Medulla oblongata (tissue), 1 donor: ENCODE measurements around the gene UGT3A1.
"Not testable (repeated sequence)": the region's sequence is repeated elsewhere in the genome, so short reads cannot be mapped to it uniquely, and the experiment has no call there.

Source experiments
- DNase-seq: peaks from one replicate; pipeline ENCODE4 v3.0.0-alpha.2; 2015; ENCODE audit errors: extremely low spot score

The UGT3A1 gene

GRCh38 chr5:35990941-35991611 lies at the start of gene UGT3A1:
TSS of gene UGT3A1 (minus strand) at chr5:35991390. CDS start at chr5:35991240, 150 bp downstream.
- DNase-seq, result no peak

- no peak for DNase-seq
These were observed 44.5 kb upstream of the UGT3A1 start for GRCh38 chr5:36035696-36036095.

GRCh38 chr5:36034536-36035134 lies 43.4 kb upstream of the UGT3A1 start:
- DNase-seq, result not testable (repeated sequence)

GRCh38 chr5:36033486-36033885 lies 42.3 kb upstream of the UGT3A1 start:
- no peak for DNase-seq

GRCh38 chr5:36033047-36033446 lies 41.9 kb upstream of the UGT3A1 start:
- no peak for DNase-seq

- DNase-seq, result no peak
These were observed 40.0 kb upstream of the UGT3A1 start for GRCh38 chr5:36031223-36031622.

- peak; percentile 78 for DNase-seq
These were observed 38.7 kb upstream of the UGT3A1 start for GRCh38 chr5:36029914-36030313.

GRCh38 chr5:36028816-36029465 lies 37.8 kb upstream of the UGT3A1 start:
- DNase-seq, result no peak

- DNase-seq, result no peak
These were observed 36.5 kb upstream of the UGT3A1 start for GRCh38 chr5:36027711-36028110.

- DNase-seq, result no peak
These were observed 35.7 kb upstream of the UGT3A1 start for GRCh38 chr5:36026706-36027465.

GRCh38 chr5:36022246-36022645 lies 31.1 kb upstream of the UGT3A1 start:
- DNase-seq, result not testable (repeated sequence)

GRCh38 chr5:36019584-36019983 lies 28.4 kb upstream of the UGT3A1 start:
- not testable (repeated sequence) for DNase-seq

- DNase-seq, result no peak
These were observed 26.4 kb upstream of the UGT3A1 start for GRCh38 chr5:36017622-36018021.

GRCh38 chr5:36017004-36017403 lies 25.8 kb upstream of the UGT3A1 start:
- no peak for DNase-seq

GRCh38 chr5:36013182-36013581 lies 22.0 kb upstream of the UGT3A1 start:
- DNase-seq, result no peak

GRCh38 chr5:36009698-36010097 lies 18.5 kb upstream of the UGT3A1 start:
- DNase-seq, result no peak

GRCh38 chr5:36007366-36007765 lies 16.2 kb upstream of the UGT3A1 start:
- no peak for DNase-seq

GRCh38 chr5:36006163-36006562 lies 15.0 kb upstream of the UGT3A1 start:
- DNase-seq, result no peak

GRCh38 chr5:36001032-36001431 lies 9.8 kb upstream of the UGT3A1 start:
- no peak for DNase-seq

GRCh38 chr5:35999547-35999946 lies 8.4 kb upstream of the UGT3A1 start:
- no peak for DNase-seq

- no peak for DNase-seq
These were observed 4.9 kb upstream of the UGT3A1 start for GRCh38 chr5:35996076-35996475.

- no peak for DNase-seq
These were observed 670 bp downstream of the UGT3A1 start for GRCh38 chr5:35990520-35990919.
